AG04450 (cell line): ENCODE data around the gene BORCS6. TPM values are rescaled to one million over a fixed set of nuclear protein-coding genes. Genes with fewer than 3 reads are reported as not detected.

Experiments
- CTCF ChIA-PET: fragments of 300-600, 350-600 bp; formaldehyde crosslinking; extraction: SDS; loops from one replicate; lab custom pipeline; 2022; ENCODE audit warnings: antibody characterized with exemption, inconsistent platforms; lab: Charles Lee
- POLR2A ChIA-PET: fragments of 350-600 bp; formaldehyde crosslinking; extraction: SDS; loops from one replicate; lab custom pipeline; 2021; ENCODE audit warnings: antibody characterized with exemption, inconsistent platforms; lab: Yijun Ruan, JAX
- DNase-seq: peaks from one replicate; pipeline ENCODE4 v3.0.0-alpha.2; 2011; ENCODE audit warnings: low read depth, low spot score
- H3K27ac ChIP-seq: one replicate; pipeline ENCODE4 v1.5.1; 2012; ENCODE audit warnings: low read depth, low read length, control low read depth
- H3K27me3 ChIP-seq: one replicate; pipeline ENCODE4 v1.6.0; 2012; ENCODE audit warnings: low read length; ENCODE audit not compliant: control insufficient read depth, insufficient read depth
- H3K4me3 ChIP-seq: 2 replicates; pipeline ENCODE4 v1.5.1; 2011; ENCODE audit warnings: mild to moderate bottlenecking, low read depth, low read length, control low read depth
- H3K9me3 ChIP-seq: 2 replicates; pipeline ENCODE4 v1.5.1; 2012; ENCODE audit warnings: low read length; ENCODE audit not compliant: control insufficient read depth, insufficient read depth
- polyA plus RNA-seq: library from polyadenylated mRNA; depleted of rRNA; stranded (reverse); fragments of >200 nt; gene quantifications from 2 replicates; pipeline ENCODE4 v1.2.3, GENCODE V29; 2011
- TF ChIP-seq, protein P1 (sequence below): IDR thresholded peaks from 2 replicates; pipeline ENCODE4 v1.5.1; 2011; ENCODE audit warnings: low read depth, low read length, control low read depth, inconsistent platforms

BORCS6 gene
- polyA plus RNA-seq, 1 experiment, result 2.3 TPM

DNA sequence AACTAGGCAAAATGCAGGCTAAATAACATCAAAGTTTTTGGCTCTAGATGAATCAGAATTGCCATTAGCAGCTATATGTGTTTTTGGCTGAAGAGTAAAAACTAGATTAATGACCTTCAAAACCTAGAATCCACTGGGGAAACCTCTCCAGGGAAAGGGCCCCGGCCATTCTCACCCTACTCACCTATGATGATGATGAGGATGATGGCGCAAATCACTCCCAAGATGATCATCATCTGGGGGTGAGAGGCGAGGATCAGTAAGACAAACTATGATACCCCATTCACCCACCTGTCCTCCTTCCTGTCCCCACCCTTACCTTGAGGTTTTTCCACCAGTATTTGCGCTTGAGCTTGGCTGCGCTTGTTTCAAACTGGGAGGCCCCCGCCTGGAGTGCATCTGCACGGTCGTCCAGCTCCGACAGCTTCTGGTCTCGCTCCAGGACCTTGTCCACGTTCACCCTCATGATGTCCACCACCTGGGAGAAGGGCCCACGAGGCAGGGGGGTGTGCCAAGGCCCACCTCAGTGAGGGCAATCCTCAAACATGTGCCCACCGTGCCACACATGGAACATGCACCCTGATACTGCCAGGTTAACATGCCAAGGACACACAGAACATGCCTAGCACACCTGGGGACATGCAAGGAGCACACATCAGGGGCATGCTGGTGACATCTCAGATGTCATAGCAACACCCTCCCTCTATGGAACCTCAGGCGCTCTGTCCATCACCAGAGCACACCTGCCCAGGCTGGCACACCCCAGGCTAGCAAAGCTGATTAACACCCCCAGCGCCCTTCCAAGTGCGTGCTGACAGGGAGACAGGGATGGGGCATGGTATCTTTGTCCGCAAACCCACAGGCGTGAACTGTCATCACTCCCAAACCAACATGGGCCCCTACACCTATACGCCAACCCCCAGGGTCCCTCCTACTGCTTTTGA lies 28.4 kb downstream of the BORCS6 start:
- ChIA-PET CTCF (interaction anchor here (0.6 to 1.5 kb wide), 3 partner anchors 24 to 43 kb away, joined by 3 to 6 read pairs (median 4); partner anchors contain the start of genes ALOXE3 and BORCS6), POLR2A (interaction anchor here (0.5 to 3.3 kb wide), 2 partner anchors 12 to 444 kb away, joined by 4 to 20 read pairs; partner anchors contain the start of gene DNAH2)
- peak overlapping the region; percentile 90 for H3K4me3 ChIP-seq
- H3K27ac ChIP-seq, result no peak overlapping the region
- TF ChIP-seq, protein P1, sequence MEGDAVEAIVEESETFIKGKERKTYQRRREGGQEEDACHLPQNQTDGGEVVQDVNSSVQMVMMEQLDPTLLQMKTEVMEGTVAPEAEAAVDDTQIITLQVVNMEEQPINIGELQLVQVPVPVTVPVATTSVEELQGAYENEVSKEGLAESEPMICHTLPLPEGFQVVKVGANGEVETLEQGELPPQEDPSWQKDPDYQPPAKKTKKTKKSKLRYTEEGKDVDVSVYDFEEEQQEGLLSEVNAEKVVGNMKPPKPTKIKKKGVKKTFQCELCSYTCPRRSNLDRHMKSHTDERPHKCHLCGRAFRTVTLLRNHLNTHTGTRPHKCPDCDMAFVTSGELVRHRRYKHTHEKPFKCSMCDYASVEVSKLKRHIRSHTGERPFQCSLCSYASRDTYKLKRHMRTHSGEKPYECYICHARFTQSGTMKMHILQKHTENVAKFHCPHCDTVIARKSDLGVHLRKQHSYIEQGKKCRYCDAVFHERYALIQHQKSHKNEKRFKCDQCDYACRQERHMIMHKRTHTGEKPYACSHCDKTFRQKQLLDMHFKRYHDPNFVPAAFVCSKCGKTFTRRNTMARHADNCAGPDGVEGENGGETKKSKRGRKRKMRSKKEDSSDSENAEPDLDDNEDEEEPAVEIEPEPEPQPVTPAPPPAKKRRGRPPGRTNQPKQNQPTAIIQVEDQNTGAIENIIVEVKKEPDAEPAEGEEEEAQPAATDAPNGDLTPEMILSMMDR, result no peak
- no peak for DNase-seq
- no peaks in the 10 kb centered on the region; the same call in 1 of the 2 replicates for H3K9me3 ChIP-seq
- no peaks in the 10 kb centered on the region for H3K27me3 ChIP-seq

DNA sequence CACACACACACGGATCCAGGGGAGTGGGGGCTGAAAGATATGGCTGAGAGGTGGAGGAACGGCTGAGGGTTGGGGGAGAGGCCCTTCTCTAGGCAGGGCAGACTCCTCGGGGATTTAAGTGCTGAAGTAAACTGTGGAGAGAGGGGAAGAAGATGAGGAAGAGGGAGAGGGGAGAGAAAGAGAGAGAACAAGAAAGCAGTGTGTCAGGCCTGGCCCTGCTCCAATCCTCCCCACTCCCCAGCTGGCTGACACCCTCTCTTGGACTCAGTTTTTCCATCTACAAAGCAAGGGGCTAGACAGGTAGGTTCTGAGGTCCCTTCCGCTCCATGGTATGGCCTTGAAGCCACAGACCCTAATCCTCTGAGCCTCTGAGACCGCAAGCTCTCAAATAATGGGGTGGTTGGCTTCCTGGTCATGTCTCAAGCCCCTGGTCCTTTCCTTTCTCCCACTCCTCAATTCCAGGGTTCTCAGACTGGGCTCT lies 29.2 kb downstream of the BORCS6 start:
- no peaks in the 10 kb centered on the region for H3K27me3 ChIP-seq
- no peaks in the 10 kb centered on the region; the same call in 1 of the 2 replicates for H3K9me3 ChIP-seq
- POLR2A ChIA-PET, result interaction anchor here (0.5 to 3.3 kb wide), 2 partner anchors 13 to 444 kb away, joined by 4 to 20 read pairs; partner anchors contain the start of gene DNAH2
- TF ChIP-seq, protein P1, result no peak
- CTCF ChIA-PET, result interaction anchor here (0.6 to 1.5 kb wide), 4 partner anchors 23 to 134 kb away, joined by 3 to 6 read pairs (median 4); partner anchors contain the start of genes ALOXE3 and SLC25A35
- H3K4me3 ChIP-seq, result 0 out of 2 replicates have a peak overlapping the region, but pooled peaks have one; percentile 7
- no peak for DNase-seq
- no peak overlapping the region for H3K27ac ChIP-seq

DNA sequence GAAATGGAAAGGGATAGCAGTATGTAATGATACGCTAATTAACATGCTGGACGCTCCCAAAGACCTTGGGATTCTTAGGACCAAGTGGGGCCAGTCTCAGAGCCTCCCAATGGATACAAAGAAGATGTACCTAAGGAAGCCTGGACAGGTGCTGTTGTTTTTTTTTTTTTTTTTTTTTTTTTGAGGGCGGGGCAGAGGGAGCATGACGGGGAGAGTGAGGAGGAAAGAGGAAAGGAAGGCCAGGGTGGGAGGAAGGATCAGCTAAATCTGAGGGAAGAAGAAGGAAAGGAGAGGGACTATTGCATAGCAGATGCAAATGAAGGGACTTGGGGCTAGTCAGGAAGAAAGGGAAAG lies 29.8 kb downstream of the BORCS6 start:
- Histone ChIP-seq H3K27me3 (no peaks in the 10 kb centered on the region), H3K9me3 (no peaks in the 10 kb centered on the region; the same call in 1 of the 2 replicates), H3K4me3 (no peak overlapping the region), H3K27ac (no peak overlapping the region)
- TF ChIP-seq, protein P1, result no peak
- POLR2A ChIA-PET, result interaction anchor here (3.3 kb wide), 1 partner anchor 13 kb away, joined by 20 read pairs; no protein-coding TSS in a partner anchor
- CTCF ChIA-PET, result interaction anchor here (0.6 to 1.5 kb wide), 4 partner anchors 22 to 135 kb away, joined by 3 to 4 read pairs (median 3); partner anchors contain the start of gene SLC25A35
- no peak for DNase-seq

DNA sequence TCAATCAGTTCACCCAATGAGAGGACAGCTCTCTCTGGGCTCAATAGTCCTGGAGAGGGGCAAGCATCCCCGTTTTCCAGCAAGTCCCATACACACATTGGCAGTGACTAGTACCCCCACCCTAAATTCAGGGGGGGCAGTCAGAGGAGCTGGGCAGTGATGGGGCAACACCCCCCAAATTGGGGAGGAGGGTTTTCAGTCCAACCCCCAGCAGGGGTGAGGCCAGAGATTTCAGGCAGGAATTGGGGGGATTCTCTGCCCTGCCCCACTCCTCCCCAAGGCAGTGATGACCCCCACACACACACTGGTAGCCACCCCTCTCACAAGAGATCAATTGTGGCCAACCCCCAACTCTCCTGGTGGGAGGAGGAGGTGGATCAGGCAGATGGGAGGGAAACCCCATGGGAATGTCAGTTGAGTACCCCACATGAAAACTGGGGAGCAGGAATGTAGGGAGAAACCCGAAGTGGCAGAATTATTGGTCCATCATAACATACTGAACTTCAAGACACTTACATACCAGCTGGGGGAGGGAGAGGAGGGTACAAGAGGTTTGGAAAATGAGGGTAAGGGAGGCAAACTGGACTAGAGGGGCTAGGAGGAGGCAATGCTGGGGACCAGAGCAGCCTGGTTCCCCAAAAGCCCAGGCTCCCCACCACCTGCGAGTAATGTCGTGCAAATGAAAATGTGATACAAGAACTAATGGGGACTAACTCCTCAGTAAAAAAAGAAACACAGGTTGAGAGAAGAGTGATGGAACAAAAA lies 30.3 kb downstream of the BORCS6 start:
- TF ChIP-seq, protein P1, result no peak
- no peaks in the 10 kb centered on the region; the same call in 1 of the 2 replicates for H3K9me3 ChIP-seq
- no peak for DNase-seq
- H3K27me3 ChIP-seq, result no peaks in the 10 kb centered on the region
- no peak overlapping the region for H3K4me3 ChIP-seq
- ChIA-PET CTCF (interaction anchor here (1.0 to 2.0 kb wide), 6 partner anchors 8 to 99 kb away, joined by 3 to 17 read pairs (median 4); no protein-coding TSS in a partner anchor), POLR2A (interaction anchor here (3.3 kb wide), 1 partner anchor 14 kb away, joined by 20 read pairs; no protein-coding TSS in a partner anchor)
- H3K27ac ChIP-seq, result no peak overlapping the region
